Vagina (tissue), 2 donors: ENCODE results near the gene SHISA4. TPM values are rescaled to one million over a fixed set of nuclear protein-coding genes. Genes with fewer than 3 reads are reported as not detected.

Experiments
- DNase-seq, 2 donors: peaks; one replicate each; pipeline ENCODE4 v3.0.0-alpha.2; 2017; ENCODE audit errors: extremely low spot score in 2 of 2
- H3K27ac ChIP-seq: fragments of 200-600 bp; sonication (generic); one replicate; pipeline ENCODE4 v1.5.1; 2019
- H3K27me3 ChIP-seq: fragments of 200-600 bp; sonication (generic); one replicate; pipeline ENCODE4 v1.5.1; 2019
- H3K36me3 ChIP-seq, 2 donors: fragments of 200-600 bp; sonication (generic); one replicate each; pipeline ENCODE4 v1.5.1; 2017 to 2019
- H3K4me1 ChIP-seq: fragments of 200-600 bp; sonication (generic); one replicate; pipeline ENCODE4 v1.5.1; 2019
- H3K4me3 ChIP-seq, 2 donors: fragments of 200-600 bp; sonication (generic); 1 replicate in 1 of 2; 2 replicates in 1 of 2; pipeline ENCODE4 v1.5.1; 2016 to 2019
- H3K9me3 ChIP-seq: fragments of 200-600 bp; sonication (generic); one replicate; pipeline ENCODE4 v1.5.1; 2019
- CTCF ChIP-seq, 3 experiments: fragments of 450-650 bp in 2 of 3; fragments of 200-600 bp in 1 of 3; sonication (generic) in 1 of 3; IDR thresholded peaks; one replicate each; pipeline ENCODE4 v1.5.1; 2017 to 2019; ENCODE audit warnings: antibody characterized with exemption in 3 of 3, mild to moderate bottlenecking in 2 of 3, moderate library complexity in 2 of 3
- POLR2A ChIP-seq, 2 donors: fragments of 450-650 bp; IDR thresholded peaks; one replicate each; pipeline ENCODE4 v1.6.1; 2017; ENCODE audit warnings: antibody characterized with exemption in 2 of 2, mild to moderate bottlenecking in 2 of 2, moderate library complexity in 2 of 2
- POLR2AphosphoS5 ChIP-seq, 2 donors: sonication (generic); formaldehyde crosslinking; IDR thresholded peaks; one replicate each; pipeline ENCODE4 v1.9.0; 2017; ENCODE audit warnings: antibody characterized with exemption in 2 of 2, mild to moderate bottlenecking in 2 of 2, low read depth in 1 of 2; ENCODE audit not compliant: insufficient read depth in 1 of 2
- intact Hi-C: fragments of 100-400 bp; cut with DNase I; formaldehyde crosslinking; loops from one replicate; pipeline ENCODE4 v1.15.1; 2023
- total RNA-seq: library from RNA; depleted of rRNA; stranded (reverse); fragments of >200 nt; gene quantifications from one replicate; pipeline ENCODE4 v1.2.3, GENCODE V29; 2016

SHISA4 gene
- total RNA-seq, 1 donor from 2014 or later: 16.2 TPM

GRCh38 chr1:201876148-201876818, 12.4 kb upstream of the SHISA4 start:
- no peak for TF ChIP-seq POLR2AphosphoS5 (IDR thresholded peaks at IDR 0.05; ENCODE audit: insufficient read depth in 1 of 2, low read depth in 1 of 2)
- no peak for TF ChIP-seq CTCF (IDR thresholded peaks at IDR 0.05)
- no peak for TF ChIP-seq POLR2A (IDR thresholded peaks at IDR 0.05)
- Histone ChIP-seq H3K9me3 (no peaks in the 10 kb centered on the region), H3K27ac (no peak overlapping the region), H3K4me1 (peaks cover 10% of the 10 kb centered on the region), H3K36me3 (peaks cover 0 to 41% of the 10 kb centered on the region in 2 donors), H3K27me3 (no peaks in the 10 kb centered on the region), H3K4me3 (no peak overlapping the region)
- DNase-seq: no peak
- intact Hi-C loops: loop anchor here (5.0 kb wide), 1 partner anchor 91 kb away; no protein-coding TSS in a partner anchor

GRCh38 chr1:201877877-201878401, 10.8 kb upstream of the SHISA4 start:
- Histone ChIP-seq H3K27me3 (no peaks in the 10 kb centered on the region), H3K27ac (no peak overlapping the region), H3K4me1 (peaks cover 14% of the 10 kb centered on the region), H3K36me3 (peaks cover 0 to 24% of the 10 kb centered on the region in 2 donors), H3K9me3 (no peaks in the 10 kb centered on the region), H3K4me3 (no peak overlapping the region)
- intact Hi-C loops: loop anchor here (5.0 kb wide), 1 partner anchor 89 kb away; no protein-coding TSS in a partner anchor
- DNase-seq: peak in 1 of 2 donors; percentile 77
- TF ChIP-seq POLR2A (IDR thresholded peaks at IDR 0.05): no peak
- peak; percentile 37 to 42 (median 39) for TF ChIP-seq CTCF (IDR thresholded peaks at IDR 0.05)

- peaks cover 0 to 1% of the 10 kb centered on the region in 2 donors for H3K36me3 ChIP-seq
- TF ChIP-seq CTCF (IDR thresholded peaks at IDR 0.05): no peak
- no peak for TF ChIP-seq POLR2A (IDR thresholded peaks at IDR 0.05)
- TF ChIP-seq POLR2AphosphoS5 (IDR thresholded peaks at IDR 0.05; ENCODE audit: insufficient read depth in 1 of 2, low read depth in 1 of 2): no peak
- intact Hi-C loops: no loop called here
- H3K9me3 ChIP-seq: no peaks in the 10 kb centered on the region
- H3K4me1 ChIP-seq: peaks cover 40% of the 10 kb centered on the region
- no peaks in the 10 kb centered on the region for H3K27me3 ChIP-seq
- H3K27ac ChIP-seq: no peak overlapping the region
- peak in 1 of 2 donors; percentile 29 for DNase-seq
- H3K4me3 ChIP-seq: no peak overlapping the region
Observed at GRCh38 chr1:201880928-201881571, 7.6 kb upstream of the SHISA4 start.

GRCh38 chr1:201881617-201882016, 7.1 kb upstream of the SHISA4 start:
- peak in 1 of 2 donors; percentile 40 for DNase-seq
- H3K27ac ChIP-seq: no peak overlapping the region
- no peak for TF ChIP-seq POLR2AphosphoS5 (IDR thresholded peaks at IDR 0.05; ENCODE audit: insufficient read depth in 1 of 2, low read depth in 1 of 2)
- TF ChIP-seq POLR2A (IDR thresholded peaks at IDR 0.05): no peak
- TF ChIP-seq CTCF (IDR thresholded peaks at IDR 0.05): no peak
- peaks cover 40% of the 10 kb centered on the region for H3K4me1 ChIP-seq
- H3K4me3 ChIP-seq: no peak overlapping the region
- no peaks in the 10 kb centered on the region for H3K36me3 ChIP-seq
- no peaks in the 10 kb centered on the region for H3K27me3 ChIP-seq
- intact Hi-C loops: no loop called here
- H3K9me3 ChIP-seq: no peaks in the 10 kb centered on the region
